ENCODE data around the gene RHEX.
A peak's percentile ranks its signal among the peaks of the same experiment; 100 is the strongest.
"Not testable (repeated sequence)": the region's sequence is repeated elsewhere in the genome, so short reads cannot be mapped to it uniquely, and the experiment has no call there.

Gene RHEX, protein sequence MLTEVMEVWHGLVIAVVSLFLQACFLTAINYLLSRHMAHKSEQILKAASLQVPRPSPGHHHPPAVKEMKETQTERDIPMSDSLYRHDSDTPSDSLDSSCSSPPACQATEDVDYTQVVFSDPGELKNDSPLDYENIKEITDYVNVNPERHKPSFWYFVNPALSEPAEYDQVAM

DNA sequence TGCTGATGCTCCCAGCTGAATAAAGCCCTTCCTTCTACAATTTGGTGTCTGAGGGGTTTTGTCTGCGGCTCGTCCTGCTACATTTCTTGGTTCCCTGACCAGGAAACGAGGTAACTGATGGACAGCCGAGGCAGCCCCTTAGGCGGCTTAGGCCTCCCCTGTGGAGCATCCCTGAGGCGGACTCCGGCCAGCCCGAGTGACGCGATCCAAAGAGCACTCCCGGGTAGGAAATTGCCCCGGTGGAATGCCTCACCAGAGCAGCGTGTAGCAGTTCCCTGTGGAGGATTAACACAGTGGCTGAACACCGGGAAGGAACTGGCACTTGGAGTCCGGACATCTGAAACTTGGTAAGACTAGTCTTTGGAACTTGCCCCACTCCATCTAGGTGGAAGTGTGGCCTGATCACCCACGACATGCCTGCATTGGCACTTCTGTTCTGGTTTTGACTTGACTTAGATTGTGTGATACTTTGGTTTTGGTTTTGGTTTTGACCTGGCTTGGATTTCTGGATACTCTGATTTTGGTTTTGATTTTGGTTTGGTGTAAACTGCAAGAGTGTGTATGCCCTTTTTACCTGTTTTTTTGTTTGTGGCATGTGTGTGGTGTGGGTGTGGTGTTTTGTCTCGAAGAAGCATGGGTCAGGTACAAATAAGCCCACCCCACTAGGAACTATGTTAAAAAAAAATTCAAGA lies at the start of gene RHEX:
RHEX (plus strand) TSS at position 255 of the 692 bp plus-strand sequence. CDS start 44,656 bp downstream, outside the sequence.
- DNase-seq = not testable (repeated sequence)

DNA sequence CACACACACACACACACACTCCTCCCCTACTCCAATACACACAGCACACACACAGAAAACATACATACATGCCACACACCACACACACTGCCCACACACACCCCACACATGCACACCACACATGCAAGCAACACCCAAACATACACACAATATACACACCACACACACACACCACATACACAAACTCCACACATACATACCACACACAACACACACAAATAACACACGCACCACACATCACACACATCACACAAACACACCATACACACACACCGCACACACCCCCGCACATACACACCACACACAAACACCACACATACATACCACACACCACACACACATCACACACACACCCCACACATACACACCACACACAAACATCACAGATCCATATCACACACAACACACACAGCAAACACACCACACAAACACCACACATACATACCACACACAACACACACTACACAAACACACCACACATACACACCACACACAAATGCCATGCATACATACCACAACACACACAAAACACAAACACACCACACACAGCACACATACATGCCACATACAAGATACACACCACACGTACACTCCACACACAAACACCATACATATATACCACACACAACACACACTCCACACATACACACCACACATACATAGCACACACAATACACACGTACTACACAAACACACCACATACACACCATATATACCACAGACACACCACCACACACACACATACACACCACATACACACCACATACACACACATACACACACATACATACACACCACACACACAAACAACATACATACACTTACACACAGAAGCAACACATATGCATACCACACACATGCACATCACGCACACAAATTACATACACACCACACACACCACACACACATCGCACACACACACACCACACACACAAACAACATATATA lies 48.8 kb upstream of the RHEX start:
- no peak for DNase-seq

DNA sequence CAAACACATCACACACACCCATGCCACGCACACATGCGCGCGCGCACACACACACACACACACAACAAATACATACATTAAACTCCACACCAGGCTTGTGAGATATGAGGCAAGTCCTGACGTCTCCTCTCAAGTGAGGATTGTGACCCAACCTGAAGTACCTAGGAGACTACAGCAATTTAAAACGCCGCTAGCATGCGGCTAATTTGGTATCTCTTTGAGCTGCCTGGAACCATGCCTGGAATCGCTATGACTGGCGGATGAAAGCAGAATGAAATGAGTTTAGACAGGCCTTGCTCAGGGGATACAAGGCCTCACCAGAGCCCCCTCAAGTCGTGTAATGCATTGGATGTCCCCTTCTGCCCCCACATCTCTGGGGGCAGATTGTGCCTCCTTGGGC lies 48.1 kb upstream of the RHEX start:
- DNase-seq = peak; percentile 31

DNA sequence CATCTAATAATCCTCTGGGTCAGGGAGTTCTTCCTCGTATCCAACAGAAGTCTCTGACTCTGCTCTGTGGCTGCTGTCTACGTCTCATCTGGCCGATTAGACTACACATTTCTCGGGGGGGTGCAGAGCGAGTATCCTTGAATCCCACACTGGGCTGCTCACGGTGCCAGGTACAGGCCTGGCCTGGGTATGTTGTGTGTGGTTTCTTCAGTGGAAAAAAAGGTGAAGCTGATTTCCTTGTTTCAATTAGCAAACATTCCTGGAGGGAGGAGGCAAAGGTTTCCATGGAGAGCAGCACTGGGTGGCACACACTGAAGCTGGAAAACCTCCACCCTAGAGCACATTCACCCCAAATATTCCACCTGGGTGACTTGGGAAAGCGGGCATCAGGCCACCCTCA lies 47.7 kb upstream of the RHEX start:
- DNase-seq = no peak

GRCh38 chr1:206005778-206006180 lies 47.2 kb upstream of the RHEX start:
- DNase-seq = no peak

- no peak for DNase-seq
Observed at GRCh38 chr1:206006946-206007345, 46.0 kb upstream of the RHEX start.

GRCh38 chr1:206010060-206010459 lies 42.9 kb upstream of the RHEX start:
- DNase-seq = no peak

DNA sequence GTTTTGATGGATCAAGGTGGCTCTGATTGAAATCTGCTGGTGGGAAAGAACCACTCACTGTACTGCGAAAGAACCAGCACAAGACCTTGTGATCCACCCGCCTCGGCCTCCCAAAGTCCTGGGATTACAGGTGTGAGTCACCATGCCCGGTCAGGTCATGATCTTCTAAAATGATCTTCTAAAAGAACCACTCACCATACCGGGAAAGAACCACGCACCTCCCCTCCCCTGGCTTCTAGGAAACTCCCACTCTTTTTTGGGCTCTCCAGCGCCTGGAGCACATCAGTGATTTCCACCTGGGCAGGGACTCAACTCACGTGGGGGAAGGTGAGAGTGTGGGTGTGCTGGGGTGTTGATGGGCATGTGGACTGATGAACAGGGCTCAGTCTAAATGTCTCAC lies 41.9 kb upstream of the RHEX start:
- no peak for DNase-seq

DNA sequence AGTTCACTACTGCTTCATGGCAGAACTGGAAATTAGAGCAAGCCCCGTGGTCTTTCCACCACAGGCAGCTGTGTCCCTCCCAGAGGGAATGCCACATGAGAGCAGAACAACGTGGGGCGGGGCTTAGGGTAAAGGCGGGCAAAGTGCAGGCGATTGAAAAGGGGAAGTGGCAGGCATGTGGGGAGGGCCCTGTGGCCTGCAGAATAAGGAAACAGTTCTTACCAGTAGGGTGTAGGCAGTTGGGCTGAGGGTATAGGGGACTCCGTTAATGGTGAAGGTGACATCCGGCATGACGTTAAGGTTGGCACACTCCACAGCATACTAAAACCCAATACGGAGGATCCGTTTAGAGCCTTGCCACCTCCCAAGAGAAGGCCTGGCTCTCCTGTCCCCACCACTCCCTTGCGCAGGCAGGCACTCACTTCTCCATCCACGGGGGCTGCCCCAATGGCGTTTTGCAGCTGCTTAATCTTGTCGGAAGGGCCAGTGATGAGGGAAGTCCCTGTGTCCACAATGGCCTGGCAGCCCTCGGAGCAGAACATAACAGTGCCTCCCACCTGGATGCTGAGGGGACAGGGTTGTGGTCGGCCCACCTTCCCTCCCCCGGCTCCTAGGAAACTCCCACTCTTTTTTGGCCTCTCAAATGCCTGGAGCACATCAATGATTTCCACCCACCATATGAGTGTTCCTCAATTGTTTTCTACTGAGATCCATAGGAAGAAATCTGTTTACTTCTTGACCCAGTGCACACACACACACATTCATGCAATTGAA lies 40.7 kb upstream of the RHEX start:
- no peak for DNase-seq

DNA sequence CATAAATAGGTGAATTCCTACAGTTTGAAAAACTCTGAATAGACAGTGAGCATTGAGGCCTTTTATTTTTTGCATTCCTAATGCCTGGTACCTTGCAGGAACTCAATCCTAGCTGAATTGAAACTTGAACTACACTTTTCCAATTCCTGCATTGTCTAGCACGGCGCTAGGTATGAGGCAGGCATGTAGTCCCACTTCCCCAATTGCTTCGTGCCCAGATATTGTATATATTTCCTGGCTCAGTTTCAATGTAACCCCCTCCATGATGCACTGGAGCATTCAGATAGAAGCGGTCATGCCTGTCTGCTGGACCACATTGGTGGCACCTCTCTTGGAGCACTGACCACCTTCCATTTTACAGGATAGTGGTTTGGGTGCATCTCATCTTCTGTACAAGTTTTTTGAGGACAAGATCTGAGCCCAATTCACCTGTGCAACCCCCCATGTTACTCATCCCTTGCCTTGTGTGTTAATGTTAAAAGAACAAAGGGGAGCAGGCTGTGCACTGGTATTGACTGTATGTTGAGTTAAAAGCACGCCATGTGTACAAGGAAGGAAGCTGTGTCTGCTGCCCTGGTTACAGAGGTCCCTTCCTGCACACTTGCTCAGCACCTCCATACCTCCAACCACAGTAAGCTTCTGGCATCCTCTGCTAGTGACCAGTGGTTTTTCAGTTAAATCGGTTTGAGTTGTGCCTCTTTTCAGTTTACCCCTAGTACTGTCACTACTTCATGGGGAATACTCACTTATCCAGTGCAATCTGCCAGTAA lies 39.8 kb upstream of the RHEX start:
- no peak for DNase-seq

- no peak for DNase-seq
Observed at GRCh38 chr1:206014601-206015000, 38.4 kb upstream of the RHEX start.

DNA sequence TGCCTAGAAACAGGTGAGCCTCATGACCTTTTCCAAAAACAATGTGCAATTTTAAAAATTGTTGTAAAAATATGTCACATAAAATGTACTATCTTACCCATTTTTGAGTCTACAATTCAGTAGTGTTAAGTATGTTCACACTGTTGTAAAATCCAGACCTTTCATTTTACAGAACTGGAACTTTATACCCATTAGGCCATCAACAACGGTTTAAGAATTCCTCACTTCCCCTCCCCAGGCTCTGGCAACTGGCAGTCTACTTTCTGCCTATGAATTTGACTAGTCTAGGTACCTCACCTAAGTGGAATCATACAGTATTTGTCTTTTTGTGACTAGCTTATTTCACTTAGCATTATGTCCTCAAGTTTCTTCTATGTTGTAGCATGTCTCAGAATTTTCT lies 37.9 kb upstream of the RHEX start:
- DNase-seq = no peak

- DNase-seq = no peak
Observed at GRCh38 chr1:206020393-206021007, 32.5 kb upstream of the RHEX start.

DNA sequence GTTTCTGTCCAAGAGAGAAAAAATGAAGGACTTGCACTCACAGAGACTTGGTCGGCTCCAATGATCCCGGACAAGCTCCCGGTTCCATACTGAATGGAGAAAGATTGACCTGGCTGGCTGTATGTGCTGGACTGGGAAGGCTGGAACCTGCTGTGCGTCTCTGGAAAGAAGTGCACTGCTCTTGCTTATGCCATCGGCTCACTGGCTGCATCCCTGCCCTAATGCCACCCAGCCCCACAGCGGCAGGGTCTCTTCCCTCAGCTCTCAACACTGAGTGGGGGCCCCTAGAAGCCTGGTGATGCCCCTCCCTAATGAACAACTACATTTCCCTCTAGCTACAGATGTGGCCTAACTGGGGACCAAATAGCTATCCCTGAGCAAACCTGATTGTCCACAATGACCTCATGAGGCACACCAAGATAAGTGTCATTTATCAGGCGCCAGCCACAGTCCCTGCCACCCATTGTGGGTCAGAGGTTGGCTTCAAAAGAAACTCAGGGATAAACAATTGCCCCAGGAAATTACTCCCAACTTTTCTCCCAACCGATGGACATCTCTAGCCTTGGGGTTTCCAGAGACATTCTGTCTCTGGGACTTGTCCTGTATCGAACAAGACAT lies 31.9 kb upstream of the RHEX start:
- no peak for DNase-seq

DNA sequence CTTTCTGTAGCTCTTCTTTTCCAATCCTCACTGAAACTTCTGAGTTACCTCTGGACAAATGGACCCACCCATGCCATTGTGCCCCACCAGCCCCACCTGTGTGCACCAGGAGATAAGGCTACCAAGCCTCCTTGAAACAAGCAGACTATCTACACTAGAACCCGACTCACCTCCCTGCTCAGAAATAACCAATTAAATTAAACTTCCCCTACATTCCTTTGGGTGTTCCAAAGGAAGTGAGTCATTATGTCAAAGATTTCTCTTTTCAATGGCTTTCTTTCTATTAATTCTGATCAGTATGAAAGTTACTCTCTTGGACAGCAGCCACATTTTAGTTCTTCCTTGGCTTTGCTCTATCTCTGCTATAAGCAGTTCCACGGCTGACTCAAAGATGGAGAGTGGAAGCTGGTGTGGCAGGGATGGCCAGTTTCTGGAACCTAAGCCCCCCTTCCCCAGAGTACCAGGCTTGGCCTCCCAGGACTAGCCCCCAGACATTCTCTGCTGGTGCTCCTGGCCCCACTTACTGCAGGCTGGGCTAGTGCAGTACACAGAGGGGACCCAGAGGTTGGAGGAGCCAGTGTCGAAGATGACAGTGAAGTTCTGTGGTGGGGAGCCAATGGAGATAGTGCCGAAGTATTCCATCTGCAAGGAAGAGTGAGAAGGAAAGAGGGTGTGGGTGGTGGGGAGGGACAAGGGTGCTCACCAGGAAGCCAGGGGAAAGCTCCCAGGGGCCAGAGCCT lies 31.2 kb upstream of the RHEX start:
- DNase-seq = no peak

DNA sequence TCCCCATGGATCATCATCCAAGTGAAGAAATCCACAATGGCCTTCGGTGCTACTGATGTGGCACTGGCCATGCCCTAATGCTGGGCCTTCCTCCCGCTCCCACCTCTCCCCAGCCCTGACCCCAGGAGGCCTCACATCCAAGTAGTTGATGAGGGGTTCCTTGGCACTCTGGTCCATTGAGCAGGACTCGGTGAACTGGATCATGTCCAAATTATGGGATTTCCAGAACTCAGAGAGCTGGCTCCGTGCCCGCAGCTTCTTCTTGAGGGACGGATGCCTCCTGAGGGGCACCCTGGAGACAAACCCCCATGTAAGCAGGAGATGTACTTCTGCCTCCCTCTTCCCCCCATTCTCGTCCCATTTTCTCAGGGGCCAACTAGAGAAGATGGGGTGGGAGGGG lies 30.2 kb upstream of the RHEX start:
- no peak for DNase-seq

GRCh38 chr1:206023695-206024094 lies 29.3 kb upstream of the RHEX start, which contains the start of gene CTSE:
CTSE (minus strand) TSS chr1:206023895; CDS start chr1:206023791, 104 bp downstream.
- no peak for DNase-seq

- DNase-seq = no peak
Observed at GRCh38 chr1:206025283-206025820, 27.6 kb upstream of the RHEX start.

DNA sequence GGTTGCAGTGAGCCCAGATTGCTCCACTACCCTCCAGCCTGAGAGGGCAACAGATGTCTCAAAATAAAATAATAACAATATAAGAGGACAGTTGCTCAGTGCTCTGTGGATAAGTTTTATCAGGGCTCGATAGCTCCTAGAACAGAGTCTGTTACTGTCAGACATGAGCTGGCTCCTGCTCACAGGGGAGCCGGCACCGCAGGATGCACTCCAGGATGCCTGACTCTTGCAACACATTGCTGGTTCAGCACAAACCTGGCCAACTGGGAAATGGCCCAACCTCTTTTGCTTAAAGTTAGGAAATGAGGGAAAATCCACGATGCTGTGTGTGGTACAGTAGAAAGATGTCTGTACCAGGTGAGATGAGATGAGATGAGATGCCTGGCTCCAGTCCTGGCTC lies 23.5 kb upstream of the RHEX start:
- DNase-seq = no peak

GRCh38 chr1:206030191-206030590 lies 22.8 kb upstream of the RHEX start:
- DNase-seq = no peak
